ENCODE measurements around the gene CPB1.

GRCh38 chr3:148903941-148904340, 76.3 kb downstream of the CPB1 start:
- no peak for TF ChIP-seq CTCF (IDR thresholded peaks at IDR 0.05; ENCODE audit: borderline replicate concordance, extremely low read depth, low read length, poor library complexity, severe bottlenecking)
- no peak for TF ChIP-seq EZH2 (IDR thresholded peaks at IDR 0.05; ENCODE audit: borderline replicate concordance, low read depth, low read length, severe bottlenecking)

All from DND-41 (cell line).